Endothelial cell of umbilical vein (primary cell): ENCODE measurements around the gene LMNA.

Experiments
- CTCF ChIP-seq, 2 donors: IDR thresholded peaks; 1 replicate in 1 of 2; 2 replicates in 1 of 2; pipeline ENCODE4 v1.5.1; 2011; ENCODE audit warnings: low read length in 2 of 2, mild to moderate bottlenecking in 2 of 2, moderate library complexity in 2 of 2, control low read depth in 1 of 2, inconsistent platforms in 1 of 2, low read depth in 1 of 2; ENCODE audit not compliant: insufficient read depth in 1 of 2; ENCODE audit errors: extremely low read depth in 1 of 2
- POLR2A ChIP-seq: IDR thresholded peaks from 2 replicates; pipeline ENCODE4 v1.6.1; 2012; ENCODE audit warnings: low read depth, mild to moderate bottlenecking, control low read depth, low read length
- POLR2AphosphoS5 ChIP-seq: IDR thresholded peaks from 2 replicates; pipeline ENCODE4 v1.6.1; 2012; ENCODE audit warnings: low read depth, mild to moderate bottlenecking, control low read depth, low read length, moderate library complexity; ENCODE audit not compliant: insufficient read depth

DNA sequence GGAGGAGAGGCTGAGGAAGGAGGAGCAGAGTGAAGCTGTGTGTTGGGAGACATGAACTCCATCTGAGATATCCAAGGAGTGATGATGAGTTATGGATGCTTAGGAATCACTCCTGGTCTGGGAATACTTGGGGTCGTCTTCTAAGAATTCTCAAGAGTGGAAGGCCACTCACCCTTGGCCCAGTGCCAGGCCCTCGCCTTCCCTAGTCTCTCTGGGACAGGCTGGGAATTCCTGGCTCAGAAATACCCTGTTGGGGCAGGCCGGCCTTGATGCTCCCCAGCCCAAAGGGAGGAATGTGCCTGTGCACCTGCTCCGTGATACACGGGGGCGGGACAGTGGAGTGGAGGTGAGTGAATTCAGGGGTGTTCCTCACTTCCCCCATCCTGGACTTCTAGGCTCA lies 12.6 kb upstream of the LMNA start:
- TF ChIP-seq CTCF (IDR thresholded peaks at IDR 0.05; ENCODE audit: extremely low read depth in 1 of 2, insufficient read depth in 1 of 2, low read depth in 1 of 2, low read length in 2 of 2): no peak
- no peak for TF ChIP-seq POLR2A
- TF ChIP-seq POLR2AphosphoS5: no peak
